Ishikawa (cell line): ENCODE results near the gene FBXO28.

Experiments
- NFIC ChIP-seq: IDR thresholded peaks from 2 replicates; pipeline ENCODE4 v1.6.1; 2012
- RAD21 ChIP-seq: IDR thresholded peaks from 2 replicates; pipeline ENCODE4 v1.6.1; 2012; ENCODE audit warnings: low read depth
- TAF1 ChIP-seq: IDR thresholded peaks from 2 replicates; pipeline ENCODE4 v1.6.1; 2012; ENCODE audit warnings: low read depth, mild to moderate bottlenecking
- TEAD4 ChIP-seq: IDR thresholded peaks from 2 replicates; pipeline ENCODE4 v1.6.1; 2012
- YY1 ChIP-seq: IDR thresholded peaks from 2 replicates; pipeline ENCODE4 v1.6.1; 2012; ENCODE audit warnings: low read depth
- TF ChIP-seq, protein P1 (sequence below): IDR thresholded peaks from 2 replicates; pipeline ENCODE4 v1.6.1; 2012; ENCODE audit warnings: low read depth, mild to moderate bottlenecking

DNA sequence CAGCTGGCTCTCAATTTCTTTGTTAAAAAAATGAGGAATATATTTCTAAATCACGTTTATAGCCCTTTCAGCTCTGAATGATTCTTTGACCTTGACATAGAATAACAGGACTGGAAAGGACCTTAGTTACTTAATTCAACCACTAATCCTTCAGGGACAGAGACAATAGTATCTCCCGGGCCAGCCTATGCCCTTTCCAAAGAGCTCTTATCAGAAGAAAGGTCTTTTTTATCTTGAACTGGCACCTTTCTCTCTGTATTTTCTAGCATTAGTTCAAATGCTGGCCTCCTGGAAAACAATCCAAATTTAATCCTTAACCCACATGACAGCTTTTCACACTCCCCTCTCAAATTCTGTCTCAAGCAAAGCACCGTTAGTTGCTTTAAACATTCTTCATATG is 44.8 kb upstream of the FBXO28 start:
- TF ChIP-seq NFIC (no peak), TAF1 (no peak), TEAD4 (no peak), RAD21 (no peak), YY1 (no peak)
- TF ChIP-seq, protein P1, sequence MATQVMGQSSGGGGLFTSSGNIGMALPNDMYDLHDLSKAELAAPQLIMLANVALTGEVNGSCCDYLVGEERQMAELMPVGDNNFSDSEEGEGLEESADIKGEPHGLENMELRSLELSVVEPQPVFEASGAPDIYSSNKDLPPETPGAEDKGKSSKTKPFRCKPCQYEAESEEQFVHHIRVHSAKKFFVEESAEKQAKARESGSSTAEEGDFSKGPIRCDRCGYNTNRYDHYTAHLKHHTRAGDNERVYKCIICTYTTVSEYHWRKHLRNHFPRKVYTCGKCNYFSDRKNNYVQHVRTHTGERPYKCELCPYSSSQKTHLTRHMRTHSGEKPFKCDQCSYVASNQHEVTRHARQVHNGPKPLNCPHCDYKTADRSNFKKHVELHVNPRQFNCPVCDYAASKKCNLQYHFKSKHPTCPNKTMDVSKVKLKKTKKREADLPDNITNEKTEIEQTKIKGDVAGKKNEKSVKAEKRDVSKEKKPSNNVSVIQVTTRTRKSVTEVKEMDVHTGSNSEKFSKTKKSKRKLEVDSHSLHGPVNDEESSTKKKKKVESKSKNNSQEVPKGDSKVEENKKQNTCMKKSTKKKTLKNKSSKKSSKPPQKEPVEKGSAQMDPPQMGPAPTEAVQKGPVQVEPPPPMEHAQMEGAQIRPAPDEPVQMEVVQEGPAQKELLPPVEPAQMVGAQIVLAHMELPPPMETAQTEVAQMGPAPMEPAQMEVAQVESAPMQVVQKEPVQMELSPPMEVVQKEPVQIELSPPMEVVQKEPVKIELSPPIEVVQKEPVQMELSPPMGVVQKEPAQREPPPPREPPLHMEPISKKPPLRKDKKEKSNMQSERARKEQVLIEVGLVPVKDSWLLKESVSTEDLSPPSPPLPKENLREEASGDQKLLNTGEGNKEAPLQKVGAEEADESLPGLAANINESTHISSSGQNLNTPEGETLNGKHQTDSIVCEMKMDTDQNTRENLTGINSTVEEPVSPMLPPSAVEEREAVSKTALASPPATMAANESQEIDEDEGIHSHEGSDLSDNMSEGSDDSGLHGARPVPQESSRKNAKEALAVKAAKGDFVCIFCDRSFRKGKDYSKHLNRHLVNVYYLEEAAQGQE, result no peak
